SK-N-MC (cell line): ENCODE data around the gene ACP7.
"Not testable (repeated sequence)": the region's sequence is repeated elsewhere in the genome, so short reads cannot be mapped to it uniquely, and the experiment has no call there.

ENCODE experiments used
- DNase-seq: peaks from one replicate; pipeline ENCODE4 v3.0.0-alpha.2; 2011; ENCODE audit warnings: low read depth, low spot score
- H3K27ac ChIP-seq: fragments of 200-600 bp; sonication (generic); 2 replicates; pipeline ENCODE4 v1.5.1; 2016; ENCODE audit warnings: mixed run types
- H3K36me3 ChIP-seq: fragments of 200-600 bp; sonication (generic); 2 replicates; pipeline ENCODE4 v1.6.1; 2017; ENCODE audit warnings: antibody characterized with exemption, low read length, mixed read lengths; ENCODE audit not compliant: insufficient read depth
- H3K4me3 ChIP-seq: fragments of 200-600 bp; sonication (generic); 2 replicates; pipeline ENCODE4 v1.5.1; 2016
- H3K9ac ChIP-seq: fragments of 200-600 bp; sonication (generic); 2 replicates; pipeline ENCODE4 v1.8.0; 2017; ENCODE audit warnings: mixed run types, mixed read lengths; ENCODE audit not compliant: insufficient read length
- H3K9me3 ChIP-seq: fragments of 200-600 bp; sonication (generic); 2 replicates; pipeline ENCODE4 v1.6.1; 2017; ENCODE audit warnings: low read depth, mild to moderate bottlenecking, antibody characterized with exemption, low read length, moderate library complexity, mixed read lengths
- EZH2 ChIP-seq: fragments of 200-600 bp; sonication (generic); IDR thresholded peaks from one replicate; pipeline ENCODE4 v1.6.1; 2017; ENCODE audit warnings: antibody characterized with exemption
- FOXP2 ChIP-seq: optimal IDR thresholded peaks from 2 replicates; pipeline ENCODE3; 2011; ENCODE audit warnings: mild to moderate bottlenecking, moderate library complexity; ENCODE audit not compliant: insufficient read depth; ENCODE audit errors: extremely low read length, control extremely low read depth
- POLR2AphosphoS5 ChIP-seq: IDR thresholded peaks from 2 replicates; pipeline ENCODE4 v1.6.1; 2012; ENCODE audit warnings: mild to moderate bottlenecking, low read depth, low read length, borderline replicate concordance

ACP7 gene

DNA sequence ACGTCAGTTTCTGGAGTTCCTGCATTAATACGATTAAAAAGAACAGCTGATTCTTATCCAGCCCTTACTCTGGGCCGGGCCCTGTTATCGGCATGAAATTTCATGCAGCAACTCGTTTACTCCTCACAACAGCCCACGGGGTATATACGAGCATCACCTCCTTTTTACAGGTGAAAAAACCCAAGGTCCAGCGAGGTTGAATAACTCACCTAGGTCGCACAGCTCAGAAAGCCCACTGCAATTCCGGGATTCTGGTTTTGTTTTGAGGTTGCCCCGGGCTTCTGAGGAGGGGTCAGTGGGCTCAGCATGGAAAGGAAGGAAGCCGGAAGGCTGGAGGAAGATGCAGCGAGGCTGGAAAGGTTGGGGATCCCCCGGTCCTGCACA is 577 bp upstream of the ACP7 start:
- no peak overlapping the region for H3K4me3 ChIP-seq
- no peak for DNase-seq
- no peaks in the 10 kb centered on the region for H3K9me3 ChIP-seq
- H3K27ac ChIP-seq: no peak overlapping the region
- H3K36me3 ChIP-seq: no peaks in the 10 kb centered on the region
- TF ChIP-seq FOXP2 (no peak), EZH2 (peak; percentile 28), POLR2AphosphoS5 (no peak)
- H3K9ac ChIP-seq: no peak overlapping the region

DNA sequence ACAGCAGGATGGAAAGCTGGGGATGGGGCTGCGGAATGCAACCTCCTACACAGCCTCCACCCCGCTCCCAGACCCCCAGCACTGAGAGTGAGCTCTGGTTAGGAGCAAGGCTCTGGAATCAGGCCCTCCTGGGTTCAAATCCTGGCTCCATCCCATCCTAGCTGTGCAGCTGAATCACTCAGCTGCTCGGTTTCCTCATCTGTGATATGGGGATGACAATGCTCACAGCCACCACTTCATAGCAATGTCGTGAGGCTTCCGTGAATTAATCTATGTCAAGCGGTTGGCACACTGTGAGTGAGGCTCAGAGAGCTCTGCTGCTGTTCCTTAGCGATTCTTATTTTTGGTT is 538 bp downstream of the ACP7 start:
- Histone ChIP-seq H3K9ac (no peak overlapping the region), H3K36me3 (no peaks in the 10 kb centered on the region), H3K9me3 (no peaks in the 10 kb centered on the region), H3K27ac (no peak overlapping the region), H3K4me3 (no peak overlapping the region)
- TF ChIP-seq EZH2 (no peak), POLR2AphosphoS5 (no peak)
- no peak for DNase-seq

DNA sequence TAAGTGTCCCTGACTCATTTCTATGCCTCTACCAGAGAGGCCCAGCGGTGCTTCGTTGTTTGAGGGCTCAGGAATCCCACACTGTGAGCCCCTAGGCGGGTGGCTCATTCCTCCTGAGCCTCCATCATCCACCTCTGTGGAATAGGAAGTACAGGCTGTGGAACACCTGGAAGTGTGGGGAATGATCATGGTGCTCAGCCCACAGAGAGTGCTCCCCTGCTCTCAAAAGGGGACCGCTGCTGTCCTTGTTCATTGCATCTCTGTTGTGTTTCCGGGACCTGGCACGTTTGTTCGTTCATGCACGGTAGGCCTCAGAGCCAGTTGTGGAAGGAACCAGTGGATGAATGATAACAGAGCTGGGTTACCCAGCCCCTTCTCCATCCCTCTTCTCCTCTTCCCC is 1.2 kb downstream of the ACP7 start:
- no peak for DNase-seq
- no peak overlapping the region for H3K4me3 ChIP-seq
- no peak overlapping the region for H3K27ac ChIP-seq
- H3K9me3 ChIP-seq: no peaks in the 10 kb centered on the region
- H3K36me3 ChIP-seq: no peaks in the 10 kb centered on the region
- no peak for TF ChIP-seq POLR2AphosphoS5
- TF ChIP-seq EZH2: no peak
- TF ChIP-seq FOXP2: no peak
- H3K9ac ChIP-seq: no peak overlapping the region

DNA sequence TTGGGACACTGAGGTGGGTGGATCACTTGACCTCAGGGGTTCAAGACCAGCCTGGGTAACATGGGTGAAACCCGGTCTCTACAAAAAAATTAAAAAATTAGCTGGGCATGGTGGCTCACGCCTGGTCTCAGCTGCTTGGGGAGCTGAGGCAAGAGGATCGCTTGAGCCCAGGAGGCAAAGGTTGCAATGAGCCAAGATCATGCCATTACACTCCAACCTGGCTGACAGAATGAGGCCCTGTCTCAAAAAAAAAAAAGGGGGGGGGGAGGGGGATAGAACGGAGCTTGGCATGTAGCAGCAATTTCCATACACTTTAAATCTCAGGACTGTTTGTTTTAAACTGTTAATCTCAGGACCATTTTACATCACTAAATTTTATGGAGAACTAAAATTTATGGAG is 2.2 kb downstream of the ACP7 start:
- Histone ChIP-seq H3K4me3 (no peak overlapping the region), H3K27ac (no peak overlapping the region), H3K9ac (no peak overlapping the region), H3K36me3 (no peaks in the 10 kb centered on the region), H3K9me3 (no peaks in the 10 kb centered on the region)
- TF ChIP-seq POLR2AphosphoS5 (no peak), EZH2 (no peak), FOXP2 (no peak)
- no peak for DNase-seq

DNA sequence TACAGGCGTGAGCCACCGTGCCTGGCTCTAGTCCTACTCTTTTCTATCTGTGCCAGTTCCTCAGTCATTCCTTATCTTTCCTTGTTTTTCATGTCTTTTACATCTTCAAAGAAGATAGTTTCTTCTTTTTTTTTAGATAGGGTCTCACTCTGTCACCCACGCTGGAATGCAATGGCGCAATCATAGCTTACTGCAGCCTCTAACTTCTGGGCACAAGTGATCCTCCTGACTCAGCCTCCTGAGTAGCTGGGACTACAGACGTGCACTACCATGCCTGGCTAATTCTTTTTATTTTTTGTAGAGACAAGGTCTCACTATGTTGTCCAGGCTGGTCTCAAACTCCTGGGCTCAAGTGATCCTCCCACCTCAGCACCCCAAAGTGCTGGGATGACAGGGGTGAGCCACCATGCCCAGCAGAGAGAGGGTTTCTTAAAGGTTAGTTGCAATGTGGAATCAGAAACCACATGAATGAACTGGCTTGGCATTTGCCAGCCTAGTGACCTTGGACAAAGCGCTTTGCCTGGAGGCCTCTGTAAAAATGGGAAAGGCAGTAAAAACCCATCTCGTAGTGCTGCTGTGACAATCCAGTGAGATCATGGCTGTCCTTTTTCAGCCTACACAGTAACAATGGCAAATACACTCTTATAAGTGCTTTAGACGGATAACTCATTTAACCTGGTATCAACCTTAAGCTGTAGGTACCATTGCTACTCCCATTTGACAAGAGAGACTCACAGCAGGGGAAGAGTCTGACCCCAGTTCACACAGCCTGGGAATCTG is 3.9 kb downstream of the ACP7 start:
- Histone ChIP-seq H3K9ac (no peak overlapping the region), H3K4me3 (no peak overlapping the region), H3K9me3 (no peaks in the 10 kb centered on the region), H3K27ac (no peak overlapping the region), H3K36me3 (no peaks in the 10 kb centered on the region)
- TF ChIP-seq POLR2AphosphoS5 (no peak), FOXP2 (no peak), EZH2 (no peak)
- no peak for DNase-seq

DNA sequence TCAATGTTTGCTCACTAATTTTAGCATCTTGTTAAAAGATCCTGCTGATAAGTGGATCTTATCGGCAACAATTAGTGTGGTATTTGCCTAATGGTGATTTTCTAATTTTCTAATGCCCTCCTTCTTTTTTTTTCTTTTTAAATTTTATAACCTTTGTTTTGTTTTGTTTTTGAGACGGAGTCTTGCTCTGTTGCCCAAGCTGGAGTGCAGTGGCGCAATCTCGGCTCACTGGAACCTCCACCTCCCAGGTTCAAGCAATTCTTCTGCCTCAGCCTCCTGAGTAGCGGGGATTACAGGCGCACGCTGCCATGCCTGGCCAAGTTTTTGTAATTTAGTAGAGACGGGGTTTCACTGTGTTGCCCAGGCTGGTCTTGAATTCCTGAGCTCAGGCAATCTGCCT is 5.8 kb downstream of the ACP7 start:
- H3K27ac ChIP-seq, DNase-seq, H3K4me3 ChIP-seq, H3K9me3 ChIP-seq, H3K9ac ChIP-seq, H3K36me3 ChIP-seq: not testable (repeated sequence)

DNA sequence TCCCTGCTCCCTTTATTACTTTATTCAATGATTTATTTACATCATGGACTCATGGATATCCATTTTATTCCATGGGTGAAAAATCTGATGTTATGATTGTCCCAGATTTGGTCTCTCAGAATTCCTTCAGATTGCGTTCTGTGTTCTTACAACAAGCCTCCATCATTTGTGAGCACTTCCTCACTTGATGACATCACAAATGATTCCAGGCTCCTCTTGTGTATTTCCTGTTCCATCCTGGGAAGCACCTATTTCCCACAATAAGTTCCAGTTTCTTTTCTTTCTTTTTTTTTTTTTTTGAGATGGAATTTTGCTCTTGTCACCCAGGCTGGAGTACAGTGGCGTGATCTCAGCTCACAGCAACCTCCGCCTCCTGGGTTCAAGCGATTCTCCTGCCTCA is 6.7 kb downstream of the ACP7 start:
- H3K36me3 ChIP-seq: no peaks in the 10 kb centered on the region
- no peak for TF ChIP-seq POLR2AphosphoS5
- TF ChIP-seq EZH2: no peak
- no peak for TF ChIP-seq FOXP2
- H3K9ac ChIP-seq: no peak overlapping the region
- H3K4me3 ChIP-seq: no peak overlapping the region
- DNase-seq: no peak
- no peaks in the 10 kb centered on the region for H3K9me3 ChIP-seq
- no peak overlapping the region for H3K27ac ChIP-seq

DNA sequence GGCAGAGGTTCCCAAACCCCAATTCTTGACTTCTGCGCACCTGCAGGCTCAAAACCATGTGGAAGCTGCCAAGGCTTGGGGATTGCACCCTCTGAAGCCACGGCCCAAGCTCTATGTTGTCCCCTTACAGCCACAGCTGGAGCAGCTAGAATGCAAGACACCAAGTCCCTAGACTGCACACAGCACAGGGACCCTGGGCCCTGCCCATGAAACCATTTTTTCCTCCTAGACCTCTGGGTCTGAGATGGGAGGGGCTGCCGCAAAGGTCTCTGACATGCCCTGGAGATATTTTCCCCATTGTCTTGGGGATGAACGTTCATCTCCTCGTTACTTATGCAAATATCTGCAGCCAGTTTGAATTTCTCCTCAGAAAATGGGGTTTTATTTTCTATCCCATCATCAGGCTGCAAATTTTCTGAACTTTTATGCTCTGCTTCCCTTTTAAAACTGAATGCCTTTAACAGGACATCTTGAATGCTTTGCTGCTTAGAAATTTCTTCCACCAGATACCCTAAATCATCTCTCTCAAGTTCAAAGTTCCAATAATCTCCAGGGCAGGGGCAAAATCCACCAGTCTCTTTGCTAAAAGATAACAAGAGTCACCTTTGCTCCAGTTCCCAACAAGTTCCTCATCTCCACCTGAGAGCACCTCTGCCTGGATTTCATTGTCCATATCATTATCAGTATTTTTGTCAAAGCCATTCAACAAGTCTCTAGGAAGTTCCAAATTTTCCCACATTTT is 11.8 kb downstream of the ACP7 start:
- H3K9me3 ChIP-seq, H3K27ac ChIP-seq, H3K4me3 ChIP-seq, H3K9ac ChIP-seq, H3K36me3 ChIP-seq, DNase-seq: not testable (repeated sequence)

DNA sequence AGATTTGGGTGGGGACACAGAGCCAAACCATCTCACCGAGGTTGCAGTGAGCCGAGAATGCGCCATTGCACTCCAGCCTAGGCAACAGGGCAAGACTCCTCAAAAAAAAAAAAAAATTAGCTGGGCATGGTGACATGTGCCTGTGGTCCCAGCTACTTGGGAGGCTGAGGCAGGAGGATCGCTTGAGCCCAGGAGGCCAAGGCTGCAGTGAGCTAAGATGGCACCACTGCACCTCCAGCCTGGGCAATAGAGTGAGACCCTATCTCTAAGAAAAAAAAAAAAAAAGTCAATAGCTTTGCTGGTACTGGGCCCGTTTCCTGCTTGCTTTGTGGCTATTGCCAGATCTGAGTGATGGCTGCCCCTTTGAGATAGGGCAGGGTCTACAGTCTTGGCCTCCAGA is 13.1 kb downstream of the ACP7 start:
- DNase-seq: no peak
- Histone ChIP-seq H3K9ac (no peak overlapping the region), H3K4me3 (no peak overlapping the region), H3K36me3 (no peaks in the 10 kb centered on the region), H3K9me3 (no peaks in the 10 kb centered on the region), H3K27ac (no peak overlapping the region)
- TF ChIP-seq POLR2AphosphoS5: no peak
- no peak for TF ChIP-seq EZH2
- TF ChIP-seq FOXP2: no peak
